Measurements from ENCODE around the gene PSMF1. TPM values are rescaled to one million over a fixed set of nuclear protein-coding genes. Genes with fewer than 3 reads are reported as not detected.
A peak's percentile ranks its signal among the peaks of the same experiment; 100 is the strongest.

Gene PSMF1
- total and polyA plus RNA-seq, 2 of the 13 experiments (the other 11 are each of a cell fraction or from before 2014, with no cell fraction given): 82.5 to 86.0 TPM

DNA sequence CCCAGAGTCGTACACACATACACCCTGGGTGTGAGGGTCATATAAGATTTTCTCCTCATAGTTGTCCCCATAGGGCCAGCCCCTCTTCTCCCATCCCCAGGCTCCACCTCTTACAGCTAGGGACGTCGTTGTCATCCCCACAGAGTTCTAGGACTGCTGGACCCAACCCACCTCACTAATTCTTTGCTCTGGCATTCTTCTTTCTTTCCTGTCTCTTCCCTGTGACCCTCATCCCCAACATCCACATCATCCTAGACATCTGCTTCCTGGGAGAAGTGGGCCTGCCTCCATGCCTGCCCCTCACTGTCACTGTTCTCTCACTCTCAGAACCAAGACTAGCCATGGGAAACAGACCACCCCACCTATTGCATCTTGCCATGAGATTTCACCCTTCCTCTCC is 1.1 kb downstream of the PSMF1 start (continued):
- peak; percentile 55; the same call in 1 of the 2 replicates for TF ChIP-seq ARNTL (CRISPR knock-in tag; IDR thresholded peaks at IDR 0.05)
- TF ChIP-seq ZNF318 (CRISPR knock-in tag; IDR thresholded peaks at IDR 0.05): peak; percentile 72; the same call in 1 of the 2 replicates
- no peak for TF ChIP-seq ZNF121 (CRISPR knock-in tag; IDR thresholded peaks at IDR 0.05)

- Histone ChIP-seq H3K36me3 (replicated peaks in 1 of 2; ENCODE audit: control insufficient read depth in 1 of 2, insufficient read depth in 2 of 2, low read length in 2 of 2) (peaks cover 15 to 44% of the 10 kb centered on the region in 2 experiments), H3K9ac (ENCODE audit: insufficient read depth, low read depth, low read length) (peak overlapping the region; percentile 95; the same call in 1 of the 2 replicates), H2AFZ (ENCODE audit: low read length) (no peak overlapping the region), H3K27ac (ENCODE audit: extremely low read length, insufficient read depth, low read length) (peak overlapping the region; percentile 73), H3K4me1 (ENCODE audit: insufficient read depth, low read length) (peaks cover 65% of the 10 kb centered on the region), H3K9me3 (ENCODE audit: low read length) (no peaks in the 10 kb centered on the region), H3K79me2 (ENCODE audit: insufficient read depth, low read length) (peaks cover 67% of the 10 kb centered on the region), H3K27me3 (ENCODE audit: control insufficient read depth in 1 of 2, insufficient read depth in 2 of 2, low read length in 2 of 2) (no peaks in the 10 kb centered on the region; a peak in 1 of 5 replicates), H3K4me3 (replicated peaks in 1 of 3; ENCODE audit: insufficient read depth in 1 of 3, low read depth in 2 of 3, low read length in 3 of 3) (peak overlapping the region in 2 of 3 experiments; percentile 12 to 80; a peak in 3 of 6 replicates), H4K20me1 (ENCODE audit: insufficient read depth, low read length) (peaks cover 32% of the 10 kb centered on the region), H3K4me2 (ENCODE audit: low read depth, low read length) (peak overlapping the region; percentile 98)
- BruUV-seq (replicated peaks): no TSS peak
- ChIA-PET CTCF (ENCODE audit: low intra/inter-chr PET ratio, low total read pairs) (no interaction called here), POLR2A (no interaction called here)
- in situ Hi-C loops (cut with HindIII; ENCODE audit: extremely low pct_ligation_motif_present, low pct_unique_long_range_greater_than_20kb): no loop called here
- intact Hi-C loops (cut with micrococcal nuclease; ENCODE audit: unreplicated experiment): loop anchor here (5.0 kb wide), 1 partner anchor 106 kb away; the partner anchor contains the start of gene RAD21L1
- TF ChIP-seq NRL (CRISPR knock-in tag; IDR thresholded peaks at IDR 0.05; ENCODE audit: borderline replicate concordance) (no peak), DR1 (CRISPR knock-in tag; IDR thresholded peaks at IDR 0.05) (no peak), GFI1 (CRISPR knock-in tag; IDR thresholded peaks at IDR 0.05; ENCODE audit: borderline replicate concordance) (no peak), TEAD3 (CRISPR knock-in tag; optimal IDR thresholded peaks at IDR 0.05; ENCODE audit: borderline replicate concordance) (no peak), IKZF4 (CRISPR knock-in tag; IDR thresholded peaks at IDR 0.05; ENCODE audit: borderline replicate concordance, low read depth, not compliant biosample characterization) (no peak)
- TF ChIP-seq, protein P1, sequence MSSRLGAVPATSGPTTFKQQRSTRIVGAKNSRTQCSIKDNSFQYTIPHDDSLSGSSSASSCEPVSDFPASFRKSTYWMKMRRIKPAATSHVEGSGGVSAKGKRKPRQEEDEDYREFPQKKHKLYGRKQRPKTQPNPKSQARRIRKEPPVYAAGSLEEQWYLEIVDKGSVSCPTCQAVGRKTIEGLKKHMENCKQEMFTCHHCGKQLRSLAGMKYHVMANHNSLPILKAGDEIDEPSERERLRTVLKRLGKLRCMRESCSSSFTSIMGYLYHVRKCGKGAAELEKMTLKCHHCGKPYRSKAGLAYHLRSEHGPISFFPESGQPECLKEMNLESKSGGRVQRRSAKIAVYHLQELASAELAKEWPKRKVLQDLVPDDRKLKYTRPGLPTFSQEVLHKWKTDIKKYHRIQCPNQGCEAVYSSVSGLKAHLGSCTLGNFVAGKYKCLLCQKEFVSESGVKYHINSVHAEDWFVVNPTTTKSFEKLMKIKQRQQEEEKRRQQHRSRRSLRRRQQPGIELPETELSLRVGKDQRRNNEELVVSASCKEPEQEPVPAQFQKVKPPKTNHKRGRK (CRISPR knock-in tag; IDR thresholded peaks at IDR 0.05): no peak
- no peak for DNase-seq (ENCODE audit: low spot score)
- WGBS (ENCODE audit: low lambda C conversion rate): 97% methylated on average over 1 of the region's 1 CpG
- FAIRE-seq: no peak
- ATAC-seq: no peak
Measured at GRCh38 chr20:1121429-1121828, 3.0 kb downstream of the PSMF1 start.
